ENCODE data around the gene S100A9.

Gene S100A9

GRCh38 chr1:153361480-153362109 is 3.9 kb downstream of the S100A9 start:
- DNase-seq (ENCODE audit: low spot score) = no peak

DNA sequence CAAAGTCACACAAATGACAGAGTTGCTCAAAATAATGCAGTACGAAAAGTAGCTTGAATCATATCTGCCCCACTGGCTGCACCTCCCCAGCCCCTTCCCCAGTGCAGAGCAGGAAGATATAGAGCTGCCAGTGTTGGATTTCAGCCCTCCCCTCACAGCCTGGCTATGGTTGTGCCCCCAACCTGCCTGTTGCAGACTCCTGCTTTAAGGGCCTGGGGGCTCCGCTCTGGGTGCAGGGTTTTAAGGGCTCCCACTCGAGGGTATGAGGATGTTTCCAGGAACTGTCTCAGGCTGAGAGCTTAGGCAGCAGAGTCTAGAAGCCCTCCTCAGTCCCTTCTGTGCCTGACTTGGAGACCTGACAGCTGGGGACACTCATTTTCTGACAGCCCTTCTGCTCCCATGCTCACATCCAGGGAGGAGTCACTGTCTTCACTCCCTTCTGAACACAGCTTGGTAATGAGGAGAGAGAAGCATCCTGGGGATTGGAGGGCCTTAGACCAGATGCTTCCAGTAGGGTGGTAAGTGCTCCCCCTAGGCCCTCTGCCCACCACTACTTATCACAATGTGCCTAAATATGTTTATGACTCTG is 4.6 kb downstream of the S100A9 start:
- DNase-seq (ENCODE audit: low spot score) = no peak

DNA sequence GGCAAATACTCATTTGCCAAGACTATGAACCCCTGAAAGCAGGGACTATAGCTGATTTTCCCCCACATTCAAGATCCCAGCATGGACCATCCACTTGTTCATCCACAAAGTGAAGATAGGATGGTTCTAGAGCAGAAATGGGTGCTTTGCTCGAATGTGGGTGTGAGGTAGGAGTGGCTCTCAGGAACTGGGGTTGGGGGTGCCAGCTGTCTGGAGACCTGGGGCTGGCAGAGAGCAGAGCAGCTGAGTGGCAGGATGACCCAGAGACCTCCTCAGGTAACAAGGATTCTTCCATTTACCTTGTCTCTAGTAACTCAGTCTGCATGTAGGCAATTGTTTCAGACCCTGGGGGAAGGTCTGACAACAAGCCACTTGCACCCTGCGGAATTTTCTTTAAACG is 6.0 kb downstream of the S100A9 start:
- no peak for DNase-seq (ENCODE audit: low spot score)

GRCh38 chr1:153364156-153364555 is 6.5 kb downstream of the S100A9 start:
- DNase-seq (ENCODE audit: low spot score) = no peak

- DNase-seq (ENCODE audit: low spot score) = no peak
Measured at GRCh38 chr1:153364766-153365666, 7.4 kb downstream of the S100A9 start.

- DNase-seq (ENCODE audit: low spot score) = no peak
Measured at GRCh38 chr1:153365696-153366095, 8.0 kb downstream of the S100A9 start.

DNA sequence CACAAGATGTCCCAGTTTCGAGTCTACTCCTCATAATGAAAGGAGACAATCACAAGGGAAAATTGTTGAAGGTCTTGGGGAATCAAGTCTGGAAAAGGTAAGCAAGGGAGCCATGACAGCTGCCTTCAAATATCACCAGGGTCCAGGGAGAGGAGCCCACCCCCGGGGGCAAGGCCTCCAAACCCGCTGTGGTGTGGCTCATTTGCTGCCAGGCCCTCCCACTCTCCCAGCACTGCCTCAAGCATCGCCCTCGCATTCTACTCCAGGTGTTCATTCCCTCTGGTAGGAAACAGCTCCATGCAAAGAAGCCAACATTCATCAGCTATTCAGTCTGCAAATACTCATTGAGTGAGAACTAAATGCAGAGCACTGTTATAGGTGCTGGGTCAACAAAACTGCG is 8.6 kb downstream of the S100A9 start:
- no peak for DNase-seq (ENCODE audit: low spot score)

GRCh38 chr1:153367090-153367489 is 9.4 kb downstream of the S100A9 start:
- no peak for DNase-seq (ENCODE audit: low spot score)

DNA sequence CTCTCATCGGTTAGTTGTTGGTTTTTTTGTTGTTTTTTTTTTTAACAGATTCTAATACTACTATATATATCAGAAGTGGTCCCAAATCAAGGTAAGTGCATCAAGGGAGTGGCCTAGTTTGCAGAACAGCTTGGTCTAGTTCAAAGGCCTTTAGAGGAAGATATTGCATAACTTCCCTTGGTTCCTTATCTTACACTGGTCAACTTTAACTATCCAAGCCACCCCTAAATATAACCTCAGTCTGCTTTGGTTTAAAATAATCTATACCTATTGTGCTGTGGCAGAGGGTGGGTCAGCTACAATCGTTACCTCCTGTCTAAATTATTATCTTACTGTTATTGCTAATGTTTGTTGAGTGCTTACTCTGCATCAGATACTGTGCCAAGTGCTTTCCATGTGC is 10.8 kb downstream of the S100A9 start:
- no peak for DNase-seq (ENCODE audit: low spot score)

DNA sequence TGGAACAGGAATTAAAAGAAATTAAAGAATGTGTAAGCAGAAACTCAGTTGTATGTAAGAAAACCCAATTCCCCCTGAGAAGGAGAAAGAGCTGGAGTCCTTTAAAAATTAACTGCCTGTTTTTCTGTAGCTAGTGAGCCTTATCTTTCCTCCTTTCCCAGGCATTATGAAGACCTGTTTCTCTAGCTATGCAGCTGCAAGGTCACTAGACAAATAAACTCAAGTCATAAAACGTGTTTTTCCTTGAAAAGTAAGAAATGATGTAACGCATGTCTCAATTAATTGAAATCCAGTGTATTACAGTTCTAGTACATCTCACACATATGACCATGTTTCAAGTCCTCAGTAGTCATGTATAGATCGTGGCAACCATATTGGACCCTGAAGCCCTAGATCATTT is 12.5 kb downstream of the S100A9 start:
- no peak for DNase-seq (ENCODE audit: low spot score)

- DNase-seq (ENCODE audit: low spot score) = no peak
Measured at GRCh38 chr1:153371231-153371630, 13.6 kb downstream of the S100A9 start.

DNA sequence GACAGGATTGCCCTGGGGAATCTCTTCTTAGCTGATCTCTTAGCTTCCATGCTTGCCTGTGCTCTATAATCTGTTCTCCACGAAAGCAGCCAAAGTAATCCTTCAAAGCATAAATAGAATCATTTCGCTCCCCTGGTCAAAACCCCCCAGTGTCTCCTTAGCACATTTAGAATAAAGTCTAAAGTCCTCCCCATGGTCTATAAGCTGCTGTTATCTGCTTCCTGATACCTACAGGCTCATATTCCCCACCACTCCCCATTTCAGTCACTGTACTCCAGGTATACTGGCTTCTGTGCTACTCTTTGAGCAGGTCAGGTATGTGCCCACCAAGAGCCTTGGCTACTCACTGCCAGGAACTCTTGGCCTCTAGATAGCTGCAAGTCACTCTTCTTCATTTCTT is 14.9 kb downstream of the S100A9 start:
- DNase-seq (ENCODE audit: low spot score) = no peak

DNA sequence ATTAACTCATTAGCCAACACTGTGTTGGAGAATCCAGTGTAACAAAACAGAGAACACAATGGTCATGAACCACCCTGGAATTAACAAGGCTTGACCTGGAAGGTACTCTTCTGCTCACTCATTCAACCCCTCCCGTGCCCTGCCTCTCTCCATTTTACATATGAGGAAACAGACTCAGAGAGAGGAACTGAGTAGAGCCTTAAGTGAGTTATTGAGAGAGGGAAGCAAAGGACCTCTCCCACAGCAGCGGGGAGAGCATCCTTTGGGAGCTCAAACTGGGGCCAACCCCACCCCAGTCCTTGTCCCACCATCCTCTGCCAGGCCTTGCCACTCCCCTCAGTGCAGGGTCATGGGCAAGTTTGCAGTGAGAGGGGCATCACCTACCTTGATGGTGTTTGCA is 16.4 kb downstream of the S100A9 start:
- DNase-seq (ENCODE audit: low spot score) = no peak

- no peak for DNase-seq (ENCODE audit: low spot score)
Measured at GRCh38 chr1:153375511-153375910, 17.9 kb downstream of the S100A9 start, which contains the start of gene S100A12. Gene S100A12 (minus strand): TSS chr1:153375621. CDS start chr1:153374592, 1,029 bp downstream.

- DNase-seq (ENCODE audit: low spot score) = no peak
Measured at GRCh38 chr1:153379591-153379990, 21.9 kb downstream of the S100A9 start.

- DNase-seq (ENCODE audit: low spot score) = no peak
Measured at GRCh38 chr1:153380711-153381110, 23.1 kb downstream of the S100A9 start.

DNA sequence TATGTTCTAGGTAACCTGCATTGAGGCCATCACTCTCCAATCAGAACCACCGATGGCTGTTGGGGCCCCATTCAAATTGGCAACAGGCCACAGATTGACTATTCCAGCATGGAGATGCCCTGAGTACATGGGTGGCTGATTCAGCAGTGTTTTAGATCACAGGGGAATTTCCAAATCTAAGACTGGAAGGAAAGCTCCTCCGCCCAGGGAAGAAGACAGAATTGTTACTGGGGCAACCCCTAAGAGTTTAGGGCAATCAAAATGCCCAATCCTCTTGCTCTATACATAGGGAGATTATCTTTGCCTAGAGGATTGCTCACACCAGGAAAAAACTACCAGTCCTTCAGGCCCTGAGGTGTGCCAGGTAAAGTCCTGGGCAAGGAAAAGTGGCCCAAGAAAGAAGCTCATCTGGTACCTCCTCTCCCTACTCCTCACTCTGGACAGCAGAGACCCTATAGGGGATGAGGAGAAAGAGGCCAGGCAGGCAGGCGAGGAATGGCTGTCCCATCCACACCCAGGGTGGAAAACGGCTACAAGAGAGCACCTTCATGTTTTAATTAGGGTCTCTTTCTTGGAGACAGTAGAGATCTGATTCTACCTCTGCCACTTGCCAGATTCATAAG is 27.4 kb downstream of the S100A9 start:
- DNase-seq (ENCODE audit: low spot score) = no peak

GRCh38 chr1:153386500-153386901 is 28.8 kb downstream of the S100A9 start:
- DNase-seq (ENCODE audit: low spot score) = no peak

GRCh38 chr1:153387001-153387400 is 29.3 kb downstream of the S100A9 start:
- DNase-seq (ENCODE audit: low spot score) = no peak

DNA sequence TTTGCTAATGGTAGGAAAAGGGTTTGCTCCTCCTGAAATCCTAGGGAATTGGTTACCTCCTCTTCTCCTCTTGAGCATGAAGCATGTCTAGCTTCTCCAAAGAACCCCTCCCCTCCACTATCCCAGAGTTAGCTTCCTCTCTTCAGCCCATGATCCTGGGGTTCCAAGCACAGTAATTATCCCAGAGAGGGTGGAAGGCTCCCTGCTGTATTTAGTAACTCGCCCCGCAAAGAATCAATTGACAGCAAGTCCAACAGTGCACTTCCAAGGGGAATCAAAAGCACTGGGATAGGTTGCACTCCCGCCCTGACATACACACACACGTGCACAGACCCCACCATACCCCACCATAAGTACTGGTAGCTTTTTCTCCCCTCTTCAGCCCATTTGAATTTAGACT is 30.1 kb downstream of the S100A9 start:
- DNase-seq (ENCODE audit: low spot score) = no peak

DNA sequence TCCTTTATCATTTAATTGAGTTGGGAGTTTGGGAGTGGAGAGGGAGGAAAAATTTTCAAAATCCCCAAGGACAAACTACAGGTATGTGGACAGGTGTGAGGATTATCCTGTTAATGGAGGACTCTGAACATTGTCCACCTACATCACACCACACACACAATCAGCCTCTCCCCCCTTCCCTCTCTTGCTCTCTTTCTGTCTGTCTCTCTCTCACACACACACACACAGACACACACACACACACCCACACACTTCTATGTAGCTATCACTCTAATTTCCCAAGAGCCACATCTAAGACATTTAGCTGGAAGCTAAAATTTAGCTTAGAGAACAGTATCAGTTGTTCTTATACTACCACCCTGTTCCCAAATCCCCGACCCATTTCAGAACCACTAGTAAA is 31.7 kb downstream of the S100A9 start:
- no peak for DNase-seq (ENCODE audit: low spot score)

DNA sequence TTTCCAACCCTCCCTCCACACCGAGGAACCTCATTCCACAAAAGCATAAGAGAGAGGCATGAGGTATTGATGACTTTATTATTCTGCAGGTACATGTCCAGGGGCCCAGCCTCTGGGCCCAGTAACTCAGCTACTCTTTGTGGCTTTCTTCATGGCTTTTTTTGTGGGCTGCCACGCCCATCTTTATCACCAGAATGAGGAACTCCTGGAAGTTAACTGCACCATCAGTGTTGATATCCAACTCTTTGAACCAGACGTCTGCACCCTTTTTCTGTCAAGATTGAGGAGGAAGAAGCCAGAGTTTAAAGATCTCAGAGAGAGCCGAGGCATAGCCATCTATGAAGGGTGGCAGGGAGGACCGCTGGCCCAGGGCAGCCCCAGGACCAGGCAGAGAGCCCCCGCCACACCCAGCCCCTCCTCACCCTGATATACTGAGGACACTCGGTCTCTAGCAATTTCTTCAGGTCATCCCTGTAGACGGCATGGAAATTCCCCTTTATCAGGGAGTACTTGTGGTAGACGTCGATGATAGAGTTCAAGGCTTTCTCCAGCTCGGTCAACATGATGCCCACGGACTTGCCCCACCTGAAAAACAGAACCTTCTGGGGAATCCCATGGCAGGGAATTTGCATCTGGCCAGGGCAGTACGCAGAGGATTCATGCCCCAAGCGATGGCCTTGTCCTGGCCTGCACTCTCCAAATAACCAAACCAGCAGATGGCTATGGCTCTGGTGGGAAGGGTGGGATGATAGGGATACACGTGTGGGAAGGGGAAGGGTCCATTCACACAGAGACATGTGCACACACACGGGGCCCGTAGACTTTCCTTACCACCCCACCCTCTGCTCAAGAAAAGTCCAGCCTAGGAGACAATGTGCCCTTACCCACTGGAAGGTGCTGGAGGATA is 32.6 kb downstream of the S100A9 start:
- no peak for DNase-seq (ENCODE audit: low spot score)
